ENCODE results near the gene RGS4. TPM values are rescaled to one million over a fixed set of nuclear protein-coding genes. Genes with fewer than 3 reads are reported as not detected.

RGS4 gene
- total RNA-seq: 1 to 10 TPM in 1 of 2 donors, under 1 TPM in 1; 0.43 to 6.4 TPM
- polyA plus RNA-seq: 1 to 10 TPM in 1 of 2 donors, under 1 TPM in 1; 0.75 to 1.7 TPM
- long read RNA-seq, donor 1: 0 reads
- long read RNA-seq, donor 2: 0 reads
- long read RNA-seq, donor 3: 0 reads
- long read RNA-seq, donor 4: 0 reads
- long read RNA-seq, donor 5: 0 reads

DNA sequence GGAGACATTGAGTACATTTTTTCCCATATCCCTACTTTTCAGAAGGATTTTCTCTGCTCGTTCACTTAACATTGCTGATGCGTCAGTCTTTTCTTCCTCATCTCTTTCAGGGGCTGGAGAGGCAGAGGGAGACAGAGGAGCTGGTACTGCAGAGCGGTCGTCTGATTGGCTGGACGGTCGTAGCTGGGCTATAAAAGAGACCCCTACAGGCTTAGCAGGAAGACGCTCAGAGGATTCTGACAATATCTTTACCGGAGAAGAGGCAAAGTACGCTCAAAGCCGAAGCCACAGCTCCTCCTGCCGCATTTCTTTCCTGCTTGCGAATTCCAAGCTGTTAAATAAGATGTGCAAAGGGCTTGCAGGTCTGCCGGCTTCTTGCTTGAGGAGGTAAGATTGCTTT is at the start of gene RGS4:
Gene RGS4, plus strand, starts transcription at position 220 of the 400 bp plus-strand sequence. Its CDS starts 124 bp downstream, at position 344.
- H3K4me3 ChIP-seq: no peak within 1 kb of the TSS
- H3K9ac ChIP-seq (ENCODE audit: insufficient read depth in 1 of 2, low read length in 2 of 2): no peak within 1 kb of the TSS
- peaks cover 0 to 6% (median 0%) of the 10 kb centered on the region in 5 donors for H3K4me1 ChIP-seq (ENCODE audit: control insufficient read depth in 5 of 5, insufficient read depth in 5 of 5, low read length in 5 of 5)
- H3K9me3 ChIP-seq (ENCODE audit: control insufficient read depth in 4 of 4, insufficient read depth in 3 of 4, low read length in 3 of 4): no peaks in the 10 kb centered on the region
- no peak within 1 kb of the TSS for H3K27ac ChIP-seq (ENCODE audit: low read depth in 1 of 2, low read length in 1 of 2)
- WGBS, 2 donors: 5 to 12% methylated on average over 13 of the region's 13 CpGs
- H3K36me3 ChIP-seq (ENCODE audit: control insufficient read depth in 4 of 4, insufficient read depth in 4 of 4, low read length in 4 of 4): no peaks in the 10 kb centered on the region
- H3K27me3 ChIP-seq (ENCODE audit: control insufficient read depth in 3 of 3, insufficient read depth in 3 of 3, low read length in 2 of 3): peaks cover 0 to 18% (median 8%) of the 10 kb centered on the region in 3 donors
- peak; percentile 82 to 89 (median 85) for DNase-seq
- TF ChIP-seq, protein P1, sequence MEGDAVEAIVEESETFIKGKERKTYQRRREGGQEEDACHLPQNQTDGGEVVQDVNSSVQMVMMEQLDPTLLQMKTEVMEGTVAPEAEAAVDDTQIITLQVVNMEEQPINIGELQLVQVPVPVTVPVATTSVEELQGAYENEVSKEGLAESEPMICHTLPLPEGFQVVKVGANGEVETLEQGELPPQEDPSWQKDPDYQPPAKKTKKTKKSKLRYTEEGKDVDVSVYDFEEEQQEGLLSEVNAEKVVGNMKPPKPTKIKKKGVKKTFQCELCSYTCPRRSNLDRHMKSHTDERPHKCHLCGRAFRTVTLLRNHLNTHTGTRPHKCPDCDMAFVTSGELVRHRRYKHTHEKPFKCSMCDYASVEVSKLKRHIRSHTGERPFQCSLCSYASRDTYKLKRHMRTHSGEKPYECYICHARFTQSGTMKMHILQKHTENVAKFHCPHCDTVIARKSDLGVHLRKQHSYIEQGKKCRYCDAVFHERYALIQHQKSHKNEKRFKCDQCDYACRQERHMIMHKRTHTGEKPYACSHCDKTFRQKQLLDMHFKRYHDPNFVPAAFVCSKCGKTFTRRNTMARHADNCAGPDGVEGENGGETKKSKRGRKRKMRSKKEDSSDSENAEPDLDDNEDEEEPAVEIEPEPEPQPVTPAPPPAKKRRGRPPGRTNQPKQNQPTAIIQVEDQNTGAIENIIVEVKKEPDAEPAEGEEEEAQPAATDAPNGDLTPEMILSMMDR (IDR thresholded peaks at IDR 0.05; ENCODE audit: control extremely low read depth, extremely low read depth): no peak
- peak; percentile 49 for ATAC-seq (ENCODE audit: insufficient read depth, low FRiP score)

DNA sequence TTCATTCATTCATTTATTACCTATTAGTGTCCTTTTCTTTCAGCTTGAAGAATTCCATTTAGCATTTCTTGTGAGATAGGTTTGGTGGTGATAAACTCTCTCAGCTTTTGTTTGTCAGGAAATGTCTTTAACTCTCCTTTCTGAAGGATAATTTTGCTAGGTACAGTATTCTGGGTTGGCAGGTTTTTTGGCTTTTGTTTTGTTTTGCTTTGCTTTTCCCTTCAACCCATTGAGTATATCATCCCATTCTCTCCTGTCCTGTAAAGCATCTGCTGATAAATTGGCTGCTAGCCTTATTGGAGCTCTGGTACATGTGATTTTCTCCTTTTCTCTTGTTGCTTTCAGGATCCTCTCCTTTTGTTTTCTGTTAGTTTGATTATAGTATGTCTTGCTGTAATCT is 47.0 kb upstream of the RGS4 start:
- no peaks in the 10 kb centered on the region for H3K36me3 ChIP-seq (ENCODE audit: control insufficient read depth in 4 of 4, insufficient read depth in 4 of 4, low read length in 4 of 4)
- TF ChIP-seq, protein P1 (IDR thresholded peaks at IDR 0.05; ENCODE audit: control extremely low read depth, extremely low read depth): no peak
- no peak for ATAC-seq (ENCODE audit: insufficient read depth, low FRiP score)
- H3K9me3 ChIP-seq (ENCODE audit: control insufficient read depth in 4 of 4, insufficient read depth in 3 of 4, low read length in 3 of 4): peaks cover 0 to 9% (median 2%) of the 10 kb centered on the region in 4 donors
- H3K4me3 ChIP-seq: no peak overlapping the region
- no peaks in the 10 kb centered on the region for H3K27me3 ChIP-seq (ENCODE audit: control insufficient read depth in 3 of 3, insufficient read depth in 3 of 3, low read length in 2 of 3)
- no peaks in the 10 kb centered on the region for H3K4me1 ChIP-seq (ENCODE audit: control insufficient read depth in 5 of 5, insufficient read depth in 5 of 5, low read length in 5 of 5)
- H3K9ac ChIP-seq (ENCODE audit: insufficient read depth in 1 of 2, low read length in 2 of 2): no peak overlapping the region
- no peak for DNase-seq
- H3K27ac ChIP-seq (ENCODE audit: low read depth in 1 of 2, low read length in 1 of 2): no peak overlapping the region

DNA sequence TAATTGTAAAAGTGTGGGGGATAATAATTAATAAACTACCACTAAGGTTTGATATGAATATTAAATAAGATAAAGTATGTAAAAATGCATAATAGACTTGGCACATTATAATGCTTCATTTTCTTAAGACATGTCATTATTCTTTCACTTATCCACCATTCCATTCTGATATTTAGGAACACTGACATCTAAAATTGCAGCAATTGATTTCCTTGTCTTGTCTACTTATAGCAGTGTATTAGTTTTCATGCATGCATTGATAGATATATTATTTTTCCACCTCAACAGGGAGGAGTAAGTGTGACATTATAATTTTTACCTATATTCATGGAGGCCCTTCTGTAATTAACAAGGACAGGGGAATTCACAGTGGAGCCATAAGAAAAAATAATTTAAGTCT is 41.6 kb upstream of the RGS4 start:
- H3K27ac ChIP-seq (ENCODE audit: low read depth in 1 of 2, low read length in 1 of 2): no peak overlapping the region
- H3K9me3 ChIP-seq (ENCODE audit: control insufficient read depth in 4 of 4, insufficient read depth in 3 of 4, low read length in 3 of 4): peaks cover 0 to 9% (median 0%) of the 10 kb centered on the region in 4 donors
- DNase-seq (no peak), ATAC-seq (ENCODE audit: insufficient read depth, low FRiP score) (no peak)
- TF ChIP-seq, protein P1 (IDR thresholded peaks at IDR 0.05; ENCODE audit: control extremely low read depth, extremely low read depth): no peak
- no peak overlapping the region for H3K9ac ChIP-seq (ENCODE audit: insufficient read depth in 1 of 2, low read length in 2 of 2)
- no peaks in the 10 kb centered on the region for H3K27me3 ChIP-seq (ENCODE audit: control insufficient read depth in 3 of 3, insufficient read depth in 3 of 3, low read length in 2 of 3)
- H3K36me3 ChIP-seq (ENCODE audit: control insufficient read depth in 4 of 4, insufficient read depth in 4 of 4, low read length in 4 of 4): no peaks in the 10 kb centered on the region
- no peak overlapping the region for H3K4me3 ChIP-seq
- no peaks in the 10 kb centered on the region for H3K4me1 ChIP-seq (ENCODE audit: control insufficient read depth in 5 of 5, insufficient read depth in 5 of 5, low read length in 5 of 5)

DNA sequence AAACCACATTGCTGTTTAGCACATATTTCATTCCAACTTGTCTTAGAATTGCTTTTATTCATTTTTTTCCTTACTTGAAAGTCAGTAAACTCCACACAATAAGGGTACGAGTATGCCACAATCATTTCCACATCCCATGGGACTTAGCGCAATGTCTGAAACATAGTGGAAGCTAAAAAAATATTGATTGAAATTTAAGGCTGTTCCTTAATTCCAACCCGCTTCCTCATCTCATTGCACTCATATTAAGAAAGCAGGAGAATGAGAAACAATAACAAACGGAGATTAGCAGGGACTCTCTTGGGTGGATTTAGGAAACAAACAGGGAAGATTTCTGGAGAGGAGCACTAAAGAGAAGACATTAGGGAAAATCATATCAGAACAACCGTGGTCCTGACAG is 39.3 kb upstream of the RGS4 start:
- H3K36me3 ChIP-seq (ENCODE audit: control insufficient read depth in 4 of 4, insufficient read depth in 4 of 4, low read length in 4 of 4): no peaks in the 10 kb centered on the region
- WGBS, 2 donors: 85 to 86% methylated on average over 5 of the region's 5 CpGs

More for the DNA sequence above, 39.3 kb upstream of the RGS4 start:
- ATAC-seq (ENCODE audit: insufficient read depth, low FRiP score) (no peak), DNase-seq (no peak)
- Histone ChIP-seq H3K9me3 (ENCODE audit: control insufficient read depth in 4 of 4, insufficient read depth in 3 of 4, low read length in 3 of 4) (no peaks in the 10 kb centered on the region), H3K27ac (ENCODE audit: low read depth in 1 of 2, low read length in 1 of 2) (no peak overlapping the region), H3K4me1 (ENCODE audit: control insufficient read depth in 5 of 5, insufficient read depth in 5 of 5, low read length in 5 of 5) (no peaks in the 10 kb centered on the region), H3K27me3 (ENCODE audit: control insufficient read depth in 3 of 3, insufficient read depth in 3 of 3, low read length in 2 of 3) (no peaks in the 10 kb centered on the region), H3K9ac (ENCODE audit: insufficient read depth in 1 of 2, low read length in 2 of 2) (no peak overlapping the region), H3K4me3 (no peak overlapping the region)
- TF ChIP-seq, protein P1 (IDR thresholded peaks at IDR 0.05; ENCODE audit: control extremely low read depth, extremely low read depth): no peak

Measured in lung (tissue), 16 donors.